HepG2 (cell line): ENCODE data around the gene IGF2BP3. TPM values are rescaled to one million over a fixed set of nuclear protein-coding genes. Genes with fewer than 3 reads are reported as not detected.

Source experiments
- CBX1 ChIP-seq: IDR thresholded peaks from one replicate; pipeline ENCODE4 v1.6.1; 2016; ENCODE audit warnings: antibody characterized with exemption, low read depth
- CBX2 ChIP-seq, 2 experiments: fragments of 200-600 bp in 1 of 2; sonication (generic); formaldehyde crosslinking in 1 of 2; IDR thresholded peaks; 2 replicates each; pipeline versions ENCODE4 v1.7.0 to v1.8.1; 2018 to 2022; ENCODE audit warnings: low read depth in 2 of 2, low read length in 1 of 2, mild to moderate bottlenecking in 1 of 2, missing genetic modification reagents in 1 of 2
- MTA3 ChIP-seq: sonication (generic); formaldehyde crosslinking; IDR thresholded peaks from 2 replicates; pipeline ENCODE4 v1.4.0; 2020; ENCODE audit warnings: missing genetic modification reagents
- NR2F6 ChIP-seq, 2 experiments: IDR thresholded peaks; 2 replicates each; pipeline ENCODE4 v1.6.1; 2016; ENCODE audit warnings: antibody characterized with exemption in 1 of 2, mild to moderate bottlenecking in 1 of 2
- SMARCC2 ChIP-seq: fragments of 450-650 bp; IDR thresholded peaks from 2 replicates; pipeline ENCODE4 v1.6.1; 2017; ENCODE audit warnings: antibody characterized with exemption, mild to moderate bottlenecking
- SOX13 ChIP-seq, 3 experiments: fragments of 450-650 bp in 1 of 3; sonication (generic) in 1 of 3; formaldehyde crosslinking in 1 of 3; IDR thresholded peaks in 2 of 3; conservative IDR thresholded peaks in 1 of 3; 2 replicates each; pipeline versions ENCODE4 v1.5.0 to v1.6.1; 2016 to 2020; ENCODE audit warnings: antibody characterized with exemption in 1 of 3, mild to moderate bottlenecking in 1 of 3, missing compliant biosample characterization in 1 of 3, missing genetic modification reagents in 1 of 3, moderate library complexity in 1 of 3
- XBP1 ChIP-seq: sonication (generic); formaldehyde crosslinking; IDR thresholded peaks from 2 replicates; pipeline ENCODE4 v1.5.0; 2020; ENCODE audit warnings: missing genetic modification reagents
- ZC3H4 ChIP-seq: sonication (generic); formaldehyde crosslinking; IDR thresholded peaks from 2 replicates; pipeline ENCODE4 v1.4.0; 2020; ENCODE audit warnings: missing genetic modification reagents, borderline replicate concordance
- ZNF101 ChIP-seq: sonication (generic); formaldehyde crosslinking; IDR thresholded peaks from 2 replicates; pipeline ENCODE4 v1.4.0; 2020; ENCODE audit warnings: mild to moderate bottlenecking, low read depth, missing genetic modification reagents, borderline replicate concordance
- ZNF660 ChIP-seq: sonication (generic); formaldehyde crosslinking; IDR thresholded peaks from 2 replicates; pipeline ENCODE4 v1.5.1; 2020; ENCODE audit warnings: mild to moderate bottlenecking, low read depth, missing genetic modification reagents, borderline replicate concordance
- polyA plus RNA-seq, 8 experiments: library from polyadenylated mRNA; depleted of rRNA in 3 of 8; stranded (reverse) in 7 of 8; unstranded in 1 of 8; fragments of >200 nt; fragmentation: Illumina TruSeq in 4 of 8; extraction: Trizol in 4 of 8; gene quantifications; 2 replicates each; pipeline versions ENCODE4 v1.2.1 to v1.2.3, GENCODE V29; 2011 to 2016; ENCODE audit warnings: low read depth in 4 of 8, missing spikeins in 1 of 8, mixed read lengths in 1 of 8; ENCODE audit not compliant: insufficient read depth in 1 of 8
- total RNA-seq, 5 experiments: library from RNA; depleted of rRNA; stranded (reverse); fragments of >200 nt; fragmentation: Illumina TruSeq; extraction: Trizol; gene quantifications; 2 replicates each; pipeline ENCODE4 v1.2.3, GENCODE V29; 2016; ENCODE audit warnings: low read depth in 1 of 5
- TF ChIP-seq, protein P1 (sequence below): sonication (generic); formaldehyde crosslinking; IDR thresholded peaks from 2 replicates; pipeline ENCODE4 v1.8.0; 2022; ENCODE audit warnings: mild to moderate bottlenecking, missing genetic modification reagents; ENCODE audit not compliant: insufficient replicate concordance
- TF ChIP-seq, protein P2 (sequence below): sonication (generic); formaldehyde crosslinking; IDR thresholded peaks from one replicate; pipeline ENCODE4 v1.5.1; 2020; ENCODE audit warnings: mild to moderate bottlenecking, missing genetic modification reagents; ENCODE audit errors: not compliant biosample characterization
- TF ChIP-seq, protein P3 (sequence below): sonication (generic); formaldehyde crosslinking; IDR thresholded peaks from 2 replicates; pipeline ENCODE4 v1.4.0; 2020; ENCODE audit warnings: missing genetic modification reagents, borderline replicate concordance
- TF ChIP-seq, protein P4 (sequence below): sonication (generic); formaldehyde crosslinking; IDR thresholded peaks from 2 replicates; pipeline ENCODE4 v1.8.0; 2022; ENCODE audit warnings: mild to moderate bottlenecking, missing genetic modification reagents, borderline replicate concordance

Gene IGF2BP3
- total and polyA plus RNA-seq, 2 of the 13 experiments (the other 11 are each of a cell fraction or from before 2014, with no cell fraction given): 37.7 to 39.5 TPM

DNA sequence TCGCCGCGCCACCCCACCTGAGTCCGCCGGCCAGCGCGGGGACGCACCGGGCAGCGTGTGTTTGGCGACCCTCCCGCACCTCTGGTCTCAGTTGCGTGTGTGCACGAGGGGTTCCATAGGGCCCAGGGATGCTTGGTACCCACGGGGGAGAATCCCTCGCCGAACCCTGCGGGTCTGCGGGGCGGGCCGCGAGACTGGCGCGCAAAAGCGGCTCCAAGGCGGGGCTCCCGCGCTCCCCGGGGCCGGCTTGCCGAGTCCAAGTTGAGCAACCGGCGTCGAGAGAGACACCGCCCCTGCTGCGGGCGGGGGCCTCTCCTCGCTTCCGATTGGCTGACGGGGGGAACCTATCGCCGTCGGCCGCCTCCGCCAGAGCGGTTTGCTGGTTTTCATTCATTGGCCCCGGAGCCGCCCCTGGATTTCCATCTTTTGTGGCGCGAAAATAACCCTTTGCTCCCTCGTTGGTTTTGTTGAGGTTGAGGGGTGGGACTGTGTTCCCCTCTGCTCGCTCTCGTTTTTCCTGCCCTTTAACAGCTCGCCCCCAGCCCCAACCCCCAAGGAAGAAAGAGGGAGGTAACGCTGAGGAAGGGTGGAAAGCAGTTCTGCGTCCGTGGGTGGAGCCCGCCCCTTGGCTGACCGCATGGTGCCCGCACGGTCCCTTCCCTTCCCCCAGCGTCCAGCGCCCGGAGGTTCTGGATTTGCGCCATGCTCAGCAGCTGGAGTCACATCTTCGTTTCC, 4.0 kb upstream of the IGF2BP3 start (continued):
- no peak for TF ChIP-seq NR2F6 (IDR thresholded peaks at IDR 0.05)
- TF ChIP-seq NR2F6 (CRISPR knock-in tag; IDR thresholded peaks at IDR 0.05): peak; percentile 27; the same call in 1 of the 2 replicates
- TF ChIP-seq XBP1: no peak
- TF ChIP-seq, protein P1, sequence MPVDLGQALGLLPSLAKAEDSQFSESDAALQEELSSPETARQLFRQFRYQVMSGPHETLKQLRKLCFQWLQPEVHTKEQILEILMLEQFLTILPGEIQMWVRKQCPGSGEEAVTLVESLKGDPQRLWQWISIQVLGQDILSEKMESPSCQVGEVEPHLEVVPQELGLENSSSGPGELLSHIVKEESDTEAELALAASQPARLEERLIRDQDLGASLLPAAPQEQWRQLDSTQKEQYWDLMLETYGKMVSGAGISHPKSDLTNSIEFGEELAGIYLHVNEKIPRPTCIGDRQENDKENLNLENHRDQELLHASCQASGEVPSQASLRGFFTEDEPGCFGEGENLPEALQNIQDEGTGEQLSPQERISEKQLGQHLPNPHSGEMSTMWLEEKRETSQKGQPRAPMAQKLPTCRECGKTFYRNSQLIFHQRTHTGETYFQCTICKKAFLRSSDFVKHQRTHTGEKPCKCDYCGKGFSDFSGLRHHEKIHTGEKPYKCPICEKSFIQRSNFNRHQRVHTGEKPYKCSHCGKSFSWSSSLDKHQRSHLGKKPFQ (CRISPR knock-in tag): no peak
- no peak for TF ChIP-seq ZNF101
- no peak for TF ChIP-seq SMARCC2
- no peak for TF ChIP-seq ZNF660 (CRISPR knock-in tag)
- TF ChIP-seq CBX2 (IDR thresholded peaks at IDR 0.05; ENCODE audit: low read depth, low read length): no peak
- no peak for TF ChIP-seq CBX2 (CRISPR knock-in tag; IDR thresholded peaks at IDR 0.05; ENCODE audit: low read depth)
- TF ChIP-seq, protein P2, sequence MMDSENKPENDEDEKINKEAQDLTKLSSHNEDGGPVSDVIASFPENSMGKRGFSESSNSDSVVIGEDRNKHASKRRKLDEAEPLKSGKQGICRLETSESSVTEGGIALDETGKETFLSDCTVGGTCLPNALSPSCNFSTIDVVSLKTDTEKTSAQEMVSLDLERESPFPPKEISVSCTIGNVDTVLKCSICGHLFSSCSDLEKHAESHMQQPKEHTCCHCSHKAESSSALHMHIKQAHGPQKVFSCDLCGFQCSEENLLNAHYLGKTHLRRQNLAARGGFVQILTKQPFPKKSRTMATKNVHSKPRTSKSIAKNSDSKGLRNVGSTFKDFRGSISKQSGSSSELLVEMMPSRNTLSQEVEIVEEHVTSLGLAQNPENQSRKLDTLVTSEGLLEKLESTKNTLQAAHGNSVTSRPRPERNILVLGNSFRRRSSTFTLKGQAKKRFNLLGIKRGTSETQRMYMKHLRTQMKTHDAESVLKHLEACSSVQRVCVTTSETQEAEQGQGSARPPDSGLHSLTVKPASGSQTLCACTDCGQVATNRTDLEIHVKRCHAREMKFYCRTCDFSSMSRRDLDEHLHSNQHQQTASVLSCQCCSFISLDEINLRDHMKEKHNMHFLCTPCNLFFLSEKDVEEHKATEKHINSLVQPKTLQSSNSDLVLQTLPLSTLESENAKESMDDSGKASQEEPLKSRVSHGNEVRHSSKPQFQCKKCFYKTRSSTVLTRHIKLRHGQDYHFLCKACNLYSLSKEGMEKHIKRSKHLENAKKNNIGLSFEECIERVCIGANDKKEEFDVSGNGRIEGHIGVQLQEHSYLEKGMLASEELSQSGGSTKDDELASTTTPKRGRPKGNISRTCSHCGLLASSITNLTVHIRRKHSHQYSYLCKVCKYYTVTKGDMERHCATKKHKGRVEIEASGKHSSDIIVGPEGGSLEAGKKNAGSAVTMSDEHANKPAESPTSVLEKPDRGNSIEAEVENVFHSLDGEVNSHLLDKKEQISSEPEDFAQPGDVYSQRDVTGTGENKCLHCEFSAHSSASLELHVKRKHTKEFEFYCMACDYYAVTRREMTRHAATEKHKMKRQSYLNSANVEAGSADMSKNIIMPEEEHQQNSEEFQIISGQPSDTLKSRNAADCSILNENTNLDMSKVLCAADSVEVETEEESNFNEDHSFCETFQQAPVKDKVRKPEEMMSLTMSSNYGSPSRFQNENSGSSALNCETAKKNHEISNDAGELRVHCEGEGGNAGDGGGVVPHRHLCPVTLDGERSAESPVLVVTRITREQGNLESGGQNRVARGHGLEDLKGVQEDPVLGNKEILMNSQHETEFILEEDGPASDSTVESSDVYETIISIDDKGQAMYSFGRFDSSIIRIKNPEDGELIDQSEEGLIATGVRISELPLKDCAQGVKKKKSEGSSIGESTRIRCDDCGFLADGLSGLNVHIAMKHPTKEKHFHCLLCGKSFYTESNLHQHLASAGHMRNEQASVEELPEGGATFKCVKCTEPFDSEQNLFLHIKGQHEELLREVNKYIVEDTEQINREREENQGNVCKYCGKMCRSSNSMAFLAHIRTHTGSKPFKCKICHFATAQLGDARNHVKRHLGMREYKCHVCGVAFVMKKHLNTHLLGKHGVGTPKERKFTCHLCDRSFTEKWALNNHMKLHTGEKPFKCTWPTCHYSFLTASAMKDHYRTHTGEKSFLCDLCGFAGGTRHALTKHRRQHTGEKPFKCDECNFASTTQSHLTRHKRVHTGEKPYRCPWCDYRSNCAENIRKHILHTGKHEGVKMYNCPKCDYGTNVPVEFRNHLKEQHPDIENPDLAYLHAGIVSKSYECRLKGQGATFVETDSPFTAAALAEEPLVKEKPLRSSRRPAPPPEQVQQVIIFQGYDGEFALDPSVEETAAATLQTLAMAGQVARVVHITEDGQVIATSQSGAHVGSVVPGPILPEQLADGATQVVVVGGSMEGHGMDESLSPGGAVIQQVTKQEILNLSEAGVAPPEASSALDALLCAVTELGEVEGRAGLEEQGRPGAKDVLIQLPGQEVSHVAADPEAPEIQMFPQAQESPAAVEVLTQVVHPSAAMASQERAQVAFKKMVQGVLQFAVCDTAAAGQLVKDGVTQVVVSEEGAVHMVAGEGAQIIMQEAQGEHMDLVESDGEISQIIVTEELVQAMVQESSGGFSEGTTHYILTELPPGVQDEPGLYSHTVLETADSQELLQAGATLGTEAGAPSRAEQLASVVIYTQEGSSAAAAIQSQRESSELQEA: no peak
- TF ChIP-seq ZC3H4 (CRISPR knock-in tag): peak; percentile 40; the same call in 1 of the 2 replicates
- TF ChIP-seq, protein P3, sequence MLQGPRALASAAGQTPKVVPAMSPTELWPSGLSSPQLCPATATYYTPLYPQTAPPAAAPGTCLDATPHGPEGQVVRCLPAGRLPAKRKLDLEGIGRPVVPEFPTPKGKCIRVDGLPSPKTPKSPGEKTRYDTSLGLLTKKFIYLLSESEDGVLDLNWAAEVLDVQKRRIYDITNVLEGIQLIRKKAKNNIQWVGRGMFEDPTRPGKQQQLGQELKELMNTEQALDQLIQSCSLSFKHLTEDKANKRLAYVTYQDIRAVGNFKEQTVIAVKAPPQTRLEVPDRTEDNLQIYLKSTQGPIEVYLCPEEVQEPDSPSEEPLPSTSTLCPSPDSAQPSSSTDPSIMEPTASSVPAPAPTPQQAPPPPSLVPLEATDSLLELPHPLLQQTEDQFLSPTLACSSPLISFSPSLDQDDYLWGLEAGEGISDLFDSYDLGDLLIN (CRISPR knock-in tag): peak; percentile 98
- peak; percentile 16 for TF ChIP-seq CBX1
- no peak; the same call in 1 of the 2 replicates for TF ChIP-seq SOX13 (IDR thresholded peaks at IDR 0.05)
- TF ChIP-seq SOX13 (CRISPR knock-in tag; conservative IDR thresholded peaks at IDR 0.05 in 1 of 2, IDR thresholded peaks at IDR 0.05 in 1 of 2): peak in 1 of 2 experiments; percentile 42; a peak in 2 of 4 replicates
- no peak for TF ChIP-seq MTA3
- TF ChIP-seq, protein P4, sequence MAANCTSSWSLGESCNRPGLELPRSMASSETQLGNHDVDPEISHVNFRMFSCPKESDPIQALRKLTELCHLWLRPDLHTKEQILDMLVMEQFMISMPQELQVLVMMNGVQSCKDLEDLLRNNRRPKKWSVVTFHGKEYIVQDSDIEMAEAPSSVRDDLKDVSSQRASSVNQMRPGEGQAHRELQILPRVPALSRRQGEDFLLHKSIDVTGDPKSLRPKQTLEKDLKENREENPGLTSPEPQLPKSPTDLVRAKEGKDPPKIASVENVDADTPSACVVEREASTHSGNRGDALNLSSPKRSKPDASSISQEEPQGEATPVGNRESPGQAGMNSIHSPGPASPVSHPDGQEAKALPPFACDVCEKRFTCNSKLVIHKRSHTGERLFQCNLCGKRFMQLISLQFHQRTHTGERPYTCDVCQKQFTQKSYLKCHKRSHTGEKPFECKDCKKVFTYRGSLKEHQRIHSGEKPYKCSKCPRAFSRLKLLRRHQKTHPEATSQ (CRISPR knock-in tag): peak; percentile 78; the same call in 1 of the 2 replicates
